ENCODE measurements around the gene CHD1. TPM values are rescaled to one million over a fixed set of nuclear protein-coding genes. Genes with fewer than 3 reads are reported as not detected.

The CHD1 gene
- total RNA-seq, 4 donors from 2014 or later: 43.5 to 120 (median 69.5) TPM

- Histone ChIP-seq H3K27ac (no peak overlapping the region), H3K27me3 (no peaks in the 10 kb centered on the region), H3K4me3 (no peak overlapping the region), H3K4me1 (peaks cover 0 to 15% (median 0%) of the 10 kb centered on the region in 4 donors), H3K9me3 (no peaks in the 10 kb centered on the region), H3K36me3 (peaks cover 0 to 9% (median 0%) of the 10 kb centered on the region in 3 donors)
- TF ChIP-seq POLR2A (IDR thresholded peaks at IDR 0.05) (no peak), CTCF (IDR thresholded peaks at IDR 0.05) (no peak)
- no peak for DNase-seq
These were observed 14.9 kb downstream of the CHD1 start for GRCh38 chr5:98913911-98914310.

GRCh38 chr5:98911280-98912040 is 17.3 kb downstream of the CHD1 start:
- no peaks in the 10 kb centered on the region for H3K9me3 ChIP-seq
- no peak for TF ChIP-seq POLR2A (IDR thresholded peaks at IDR 0.05)
- no peak for TF ChIP-seq CTCF (IDR thresholded peaks at IDR 0.05)
- H3K4me3 ChIP-seq: no peak overlapping the region
- DNase-seq: no peak
- H3K27ac ChIP-seq: no peak overlapping the region
- peaks cover 0 to 10% (median 0%) of the 10 kb centered on the region in 4 donors for H3K4me1 ChIP-seq
- H3K27me3 ChIP-seq: no peaks in the 10 kb centered on the region
- peaks cover 0 to 4% (median 0%) of the 10 kb centered on the region in 3 donors for H3K36me3 ChIP-seq

GRCh38 chr5:98909363-98909762 is 19.4 kb downstream of the CHD1 start:
- Histone ChIP-seq H3K4me1 (peaks cover 0 to 10% (median 0%) of the 10 kb centered on the region in 4 donors), H3K27ac (no peak overlapping the region), H3K9me3 (no peaks in the 10 kb centered on the region), H3K27me3 (no peaks in the 10 kb centered on the region), H3K4me3 (no peak overlapping the region), H3K36me3 (peaks cover 0 to 10% (median 0%) of the 10 kb centered on the region in 3 donors)
- TF ChIP-seq CTCF (IDR thresholded peaks at IDR 0.05) (no peak), POLR2A (IDR thresholded peaks at IDR 0.05) (no peak)
- DNase-seq: no peak

- DNase-seq: no peak
- Histone ChIP-seq H3K27ac (no peak overlapping the region), H3K36me3 (peaks cover 0 to 20% (median 0%) of the 10 kb centered on the region in 3 donors), H3K9me3 (no peaks in the 10 kb centered on the region), H3K4me3 (no peak overlapping the region), H3K4me1 (peaks cover 0 to 10% (median 0%) of the 10 kb centered on the region in 4 donors), H3K27me3 (no peaks in the 10 kb centered on the region)
- no peak for TF ChIP-seq POLR2A (IDR thresholded peaks at IDR 0.05)
- no peak for TF ChIP-seq CTCF (IDR thresholded peaks at IDR 0.05)
These were observed 20.9 kb downstream of the CHD1 start for GRCh38 chr5:98907951-98908350.

GRCh38 chr5:98906756-98907355 is 22.0 kb downstream of the CHD1 start:
- no peak for DNase-seq
- Histone ChIP-seq H3K36me3 (peaks cover 0 to 31% (median 0%) of the 10 kb centered on the region in 3 donors), H3K9me3 (no peaks in the 10 kb centered on the region), H3K4me1 (peaks cover 0 to 10% (median 0%) of the 10 kb centered on the region in 4 donors), H3K27me3 (no peaks in the 10 kb centered on the region), H3K27ac (no peak overlapping the region), H3K4me3 (no peak overlapping the region)
- no peak for TF ChIP-seq POLR2A (IDR thresholded peaks at IDR 0.05)
- TF ChIP-seq CTCF (IDR thresholded peaks at IDR 0.05): no peak

Data from Peyer's patch (tissue), 4 donors.